ENCODE data around the gene NUTM2F. TPM values are rescaled to one million over a fixed set of nuclear protein-coding genes. Genes with fewer than 3 reads are reported as not detected.
"Not testable (repeated sequence)": the region's sequence is repeated elsewhere in the genome, so short reads cannot be mapped to it uniquely, and the experiment has no call there.

Gene NUTM2F
- total RNA-seq, 1 experiment from 2014 or later, result not detected

DNA sequence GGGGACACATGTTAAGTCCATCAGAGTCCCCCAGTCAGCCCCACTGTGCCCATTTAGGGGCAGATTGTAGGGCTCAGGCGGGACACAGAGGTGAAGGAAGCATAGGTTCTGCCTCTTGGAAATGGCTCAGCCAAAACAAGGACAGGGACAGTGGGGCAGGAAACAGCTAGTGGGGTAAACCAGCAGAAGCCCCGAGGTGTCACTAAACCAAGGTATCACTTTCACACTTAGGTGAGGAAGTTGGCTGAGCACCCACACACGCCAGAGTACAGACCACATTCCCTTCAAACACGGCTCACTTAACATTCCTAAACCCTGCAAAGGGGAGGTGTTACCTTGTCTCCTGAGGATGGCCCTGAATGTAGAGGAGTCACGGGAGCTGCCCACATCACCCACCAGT, 12.2 kb downstream of the NUTM2F start:
- DNase-seq (ENCODE audit: extremely low read depth, low read depth), result not testable (repeated sequence)

DNA sequence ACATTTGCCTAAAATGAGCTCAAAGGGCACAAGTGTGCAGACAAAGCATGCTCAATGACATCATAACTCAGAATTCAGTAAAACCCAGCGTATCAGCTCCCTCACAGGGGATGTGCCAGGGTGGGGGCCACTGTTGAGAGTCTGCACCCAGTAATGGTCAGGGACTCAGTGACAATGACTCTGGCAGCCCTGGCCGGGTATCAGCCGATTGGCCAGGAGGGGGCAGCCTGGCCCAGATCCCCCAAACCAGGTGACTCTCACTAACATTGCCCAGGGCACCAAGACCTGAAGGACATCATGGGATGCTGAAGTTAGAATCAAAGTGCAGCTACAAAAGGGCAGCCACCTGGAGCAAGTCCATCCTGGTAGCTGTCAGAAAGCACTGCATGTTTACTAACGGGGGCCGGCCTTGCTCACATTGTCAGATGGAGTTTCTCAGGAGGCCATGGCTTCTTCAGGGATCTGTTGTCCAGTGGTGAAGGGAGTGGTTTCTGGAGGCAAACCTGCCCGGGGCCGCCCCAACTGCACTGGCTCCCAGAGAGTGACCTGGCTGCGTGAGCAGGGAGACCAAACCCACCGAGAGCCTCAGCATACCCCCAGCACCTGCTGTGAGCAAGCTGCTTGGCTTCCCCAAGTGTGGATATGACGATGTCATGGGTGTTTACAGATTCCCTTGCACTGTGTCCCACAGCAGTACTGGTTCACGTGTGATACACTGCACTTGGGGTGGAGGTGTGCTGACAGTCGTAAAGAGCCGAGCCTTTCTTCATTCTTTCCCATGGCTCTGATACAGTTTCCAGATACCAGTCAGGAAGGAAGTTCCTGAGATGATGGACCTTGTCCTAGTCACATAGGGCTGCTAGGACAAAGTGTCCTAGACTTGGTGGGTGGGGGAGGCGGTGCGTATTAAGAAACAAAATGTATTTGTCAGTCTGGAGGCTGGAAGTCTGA, 13.1 kb downstream of the NUTM2F start:
- not testable (repeated sequence) for DNase-seq (ENCODE audit: extremely low read depth, low read depth)

DNA sequence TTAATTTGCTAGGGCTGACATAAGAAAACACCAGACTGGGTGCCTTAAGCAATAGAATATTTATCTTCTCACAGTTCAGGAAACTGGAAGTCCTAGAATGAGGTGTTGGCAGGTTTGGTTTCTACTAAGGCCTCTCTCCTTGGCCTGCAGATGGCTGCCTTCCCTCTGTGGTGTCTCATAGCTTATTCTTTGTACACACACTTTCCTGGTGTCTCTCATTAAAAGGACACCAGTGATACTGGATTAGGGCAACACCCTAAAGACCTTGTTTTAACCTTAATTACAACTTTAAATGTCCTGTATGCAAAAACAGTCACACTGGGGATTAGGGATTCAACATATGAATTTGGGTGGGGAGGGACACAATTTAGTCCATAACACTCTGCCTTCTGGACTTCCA, 25.1 kb downstream of the NUTM2F start:
- DNase-seq (ENCODE audit: extremely low read depth, low read depth), result no peak

DNA sequence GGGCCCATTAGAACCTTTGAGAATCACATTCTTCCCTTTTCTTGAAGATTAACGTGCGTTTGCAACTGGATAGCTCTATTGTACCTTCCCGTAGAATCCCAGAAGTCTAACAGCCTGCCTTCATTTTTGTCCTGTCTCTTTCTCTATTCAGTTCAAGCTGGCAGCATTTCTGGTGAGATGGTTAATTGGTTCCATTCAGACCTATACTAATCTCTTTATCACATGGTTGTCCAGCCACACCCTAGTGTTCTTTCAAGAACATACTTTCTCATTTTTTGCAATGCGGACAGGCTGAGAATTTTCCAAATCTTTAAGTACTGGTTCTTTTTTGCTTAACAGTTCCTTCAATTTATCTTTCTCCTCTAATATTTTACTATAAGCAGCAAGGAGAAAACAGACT, 26.0 kb downstream of the NUTM2F start:
- DNase-seq (ENCODE audit: extremely low read depth, low read depth), result no peak

DNA sequence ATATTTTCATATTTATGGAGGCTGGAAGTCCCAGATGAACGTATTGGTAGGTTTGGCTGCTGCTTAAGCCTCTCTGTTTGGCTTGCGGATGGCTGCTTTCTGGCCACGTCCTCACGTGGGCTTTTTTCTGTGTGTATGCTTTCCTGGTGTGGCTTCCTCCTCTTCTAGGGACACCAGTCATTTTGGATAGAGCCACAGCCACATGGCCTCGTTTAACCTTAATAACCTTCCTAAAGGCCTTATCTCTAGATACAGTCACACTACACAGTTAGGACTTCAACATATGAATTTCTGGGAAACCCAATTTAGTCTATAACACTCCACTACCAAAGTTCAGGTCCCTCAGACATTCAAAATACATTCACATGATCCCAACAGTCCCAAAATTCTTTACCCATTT, 26.9 kb downstream of the NUTM2F start:
- no peak for DNase-seq (ENCODE audit: extremely low read depth, low read depth)

DNA sequence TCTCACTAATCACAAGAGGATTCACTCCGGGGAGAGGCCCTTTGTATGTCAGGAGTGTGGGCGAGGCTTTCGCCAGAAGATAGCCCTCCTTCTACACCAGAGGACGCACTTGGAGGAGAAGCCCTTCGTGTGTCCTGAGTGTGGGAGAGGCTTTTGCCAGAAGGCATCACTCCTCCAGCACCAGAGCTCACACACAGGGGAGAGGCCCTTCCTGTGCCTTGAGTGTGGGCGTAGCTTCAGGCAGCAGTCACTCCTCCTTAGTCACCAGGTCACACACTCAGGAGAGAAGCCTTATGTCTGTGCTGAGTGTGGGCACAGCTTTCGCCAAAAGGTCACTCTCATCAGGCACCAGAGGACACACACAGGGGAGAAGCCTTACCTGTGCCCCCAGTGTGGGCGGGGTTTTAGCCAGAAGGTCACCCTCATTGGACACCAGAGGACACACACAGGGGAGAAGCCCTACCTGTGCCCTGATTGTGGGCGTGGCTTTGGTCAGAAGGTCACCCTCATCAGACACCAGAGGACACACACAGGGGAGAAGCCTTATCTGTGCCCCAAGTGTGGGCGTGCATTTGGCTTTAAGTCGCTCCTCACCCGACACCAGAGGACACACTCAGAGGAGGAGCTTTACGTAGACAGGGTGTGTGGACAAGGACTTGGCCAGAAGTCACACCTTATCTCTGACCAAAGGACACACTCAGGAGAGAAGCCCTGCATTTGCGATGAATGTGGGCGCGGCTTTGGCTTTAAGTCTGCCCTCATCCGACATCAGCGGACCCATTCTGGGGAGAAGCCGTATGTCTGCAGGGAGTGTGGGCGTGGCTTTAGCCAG, 27.8 kb downstream of the NUTM2F start:
- DNase-seq (ENCODE audit: extremely low read depth, low read depth), result no peak

DNA sequence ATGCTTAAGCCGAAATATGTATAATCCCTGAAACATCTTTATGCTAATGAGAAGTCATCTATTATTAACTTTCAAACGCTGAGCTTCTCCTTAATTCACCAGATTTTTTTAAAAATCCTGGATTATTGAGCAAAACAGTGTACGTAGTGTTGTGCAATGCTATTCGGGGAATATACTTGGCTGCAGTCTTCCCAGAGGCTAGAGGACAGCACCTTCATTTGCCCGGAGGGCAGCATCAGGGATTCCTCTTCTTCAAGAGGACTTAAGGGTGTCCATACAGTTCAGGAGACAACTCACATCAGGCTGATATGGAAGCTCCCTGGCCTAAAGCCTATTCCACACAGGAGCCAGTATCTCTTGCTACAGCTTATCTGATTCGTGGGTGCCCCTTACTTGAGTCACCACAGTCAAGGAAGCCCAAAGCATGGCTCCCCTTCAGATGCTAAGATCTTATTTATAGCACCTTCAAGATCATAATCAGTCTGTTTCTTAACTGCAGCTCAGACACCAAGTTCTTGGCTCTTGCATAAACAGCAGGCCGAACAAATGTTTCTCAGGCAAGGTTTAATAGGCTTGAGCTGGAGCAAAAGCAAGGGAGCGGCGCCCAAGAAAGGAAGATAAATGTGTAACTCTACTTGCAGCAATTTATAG, 29.4 kb downstream of the NUTM2F start:
- DNase-seq (ENCODE audit: extremely low read depth, low read depth), result no peak

DNA sequence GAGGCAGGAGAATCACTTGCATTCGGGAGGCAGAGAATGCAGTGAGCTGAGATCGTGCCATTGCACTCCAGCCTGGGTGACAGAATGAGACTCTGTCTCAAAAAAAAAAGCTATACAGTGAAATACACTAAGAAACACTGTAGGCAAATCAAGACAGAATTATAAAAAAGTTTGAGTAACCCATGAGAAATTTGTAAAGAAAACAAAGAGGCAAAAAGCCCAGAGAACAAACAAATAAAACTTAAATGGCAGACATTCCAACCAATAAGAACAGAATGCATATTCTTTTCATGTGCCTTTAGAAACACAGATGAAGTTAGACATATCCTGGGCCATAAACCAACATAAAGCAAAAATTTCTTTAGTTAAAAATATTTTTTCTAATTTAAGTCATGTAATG, 38.8 kb downstream of the NUTM2F start:
- DNase-seq (ENCODE audit: extremely low read depth, low read depth), result no peak

DNA sequence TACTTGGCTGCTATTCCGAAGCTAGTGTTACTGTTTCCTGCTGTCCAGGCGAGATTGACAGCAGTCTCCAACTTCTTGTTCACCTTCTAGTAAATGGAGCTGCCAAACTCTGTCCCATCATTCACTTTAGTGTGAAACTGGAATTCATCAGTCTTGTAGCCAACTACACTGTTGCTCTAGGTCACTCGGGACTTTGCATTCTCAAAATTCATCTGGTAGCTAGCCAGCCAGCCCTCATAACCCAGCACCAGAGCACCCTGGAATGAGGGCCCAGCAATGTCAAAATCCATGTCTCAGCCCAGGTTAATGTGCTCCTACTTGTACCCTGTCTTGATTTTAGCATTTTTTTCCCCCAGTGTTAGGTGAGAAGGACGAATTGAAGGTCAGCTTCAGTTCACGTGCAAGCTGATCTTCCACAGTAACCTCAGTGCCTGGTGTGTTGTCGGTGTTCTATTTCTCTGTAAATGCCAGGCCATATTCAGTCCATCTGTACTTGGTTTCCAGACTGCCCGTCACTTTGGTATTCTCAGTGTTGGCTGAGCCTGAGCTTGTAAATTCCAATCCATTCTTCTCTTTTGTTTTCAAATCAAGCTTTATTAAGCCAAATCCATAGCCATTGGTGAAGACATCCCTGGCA, 40.4 kb downstream of the NUTM2F start:
- DNase-seq (ENCODE audit: extremely low read depth, low read depth), result no peak

DNA sequence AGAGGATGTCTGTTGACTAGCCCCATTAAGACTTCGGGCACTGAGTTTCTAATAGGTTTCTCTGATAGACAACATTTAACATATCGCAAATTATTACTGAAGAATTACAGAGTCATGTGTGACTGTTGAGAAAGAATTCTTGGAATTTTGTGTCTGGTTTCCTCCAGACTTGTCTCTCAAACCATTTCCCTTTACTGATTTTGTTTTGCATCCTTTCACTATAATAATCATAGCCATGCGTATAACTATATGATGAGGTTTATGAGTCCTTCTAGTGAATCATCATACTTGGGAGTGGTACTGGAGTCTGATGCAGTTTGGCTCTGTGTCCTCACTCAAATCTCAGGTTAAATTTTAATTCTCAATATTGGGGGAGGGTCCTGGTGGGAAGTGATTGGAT, 42.3 kb downstream of the NUTM2F start:
- DNase-seq (ENCODE audit: extremely low read depth, low read depth), result no peak

DNA sequence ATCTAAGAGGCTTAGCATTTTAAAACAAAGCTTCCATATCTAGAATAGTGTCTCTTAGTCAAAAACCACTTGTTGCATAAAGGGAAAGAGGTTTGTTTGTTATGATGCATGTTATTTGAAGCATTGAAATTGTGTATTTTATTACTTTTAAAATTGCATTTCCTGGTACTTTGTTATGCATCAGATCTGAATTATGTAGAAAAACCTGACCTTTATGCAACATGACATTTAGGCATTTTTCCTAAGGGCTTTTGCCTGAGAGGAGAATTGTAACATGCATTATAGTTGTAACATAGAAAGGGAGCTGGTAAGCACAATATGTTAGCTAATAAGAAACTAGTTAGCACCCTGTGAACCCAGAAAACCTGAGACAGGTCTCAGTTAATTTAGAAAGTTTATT, 47.3 kb downstream of the NUTM2F start:
- DNase-seq (ENCODE audit: extremely low read depth, low read depth), result no peak

DNA sequence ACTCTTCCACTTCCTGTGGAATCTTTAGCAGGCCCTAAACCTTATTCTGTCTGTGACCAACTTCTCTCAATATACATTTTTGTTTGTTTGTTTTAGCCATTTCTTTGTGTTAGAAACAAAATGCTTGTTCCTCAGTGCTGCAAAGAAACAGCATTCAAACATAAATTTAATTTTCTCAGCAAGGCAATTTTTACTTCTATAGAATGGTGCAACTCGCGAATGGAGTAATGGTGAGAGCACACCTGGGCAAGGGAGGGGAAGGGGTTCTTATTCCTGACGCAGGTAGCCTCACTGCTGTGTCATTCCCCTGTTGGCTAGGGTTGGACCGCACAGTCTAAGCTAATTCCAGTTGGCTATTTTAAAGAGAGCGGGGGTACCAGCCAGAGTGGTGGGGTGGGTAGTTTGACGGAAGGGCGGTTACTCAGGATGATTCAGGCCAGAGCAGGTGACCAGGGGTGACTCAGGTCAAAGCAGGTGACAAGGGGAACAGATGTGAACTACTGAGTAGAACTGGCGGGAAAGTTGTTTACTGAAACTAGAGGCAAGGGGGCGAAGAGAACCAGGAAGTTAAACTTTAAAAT, 47.9 kb downstream of the NUTM2F start:
- no peak for DNase-seq (ENCODE audit: extremely low read depth, low read depth)

DNA sequence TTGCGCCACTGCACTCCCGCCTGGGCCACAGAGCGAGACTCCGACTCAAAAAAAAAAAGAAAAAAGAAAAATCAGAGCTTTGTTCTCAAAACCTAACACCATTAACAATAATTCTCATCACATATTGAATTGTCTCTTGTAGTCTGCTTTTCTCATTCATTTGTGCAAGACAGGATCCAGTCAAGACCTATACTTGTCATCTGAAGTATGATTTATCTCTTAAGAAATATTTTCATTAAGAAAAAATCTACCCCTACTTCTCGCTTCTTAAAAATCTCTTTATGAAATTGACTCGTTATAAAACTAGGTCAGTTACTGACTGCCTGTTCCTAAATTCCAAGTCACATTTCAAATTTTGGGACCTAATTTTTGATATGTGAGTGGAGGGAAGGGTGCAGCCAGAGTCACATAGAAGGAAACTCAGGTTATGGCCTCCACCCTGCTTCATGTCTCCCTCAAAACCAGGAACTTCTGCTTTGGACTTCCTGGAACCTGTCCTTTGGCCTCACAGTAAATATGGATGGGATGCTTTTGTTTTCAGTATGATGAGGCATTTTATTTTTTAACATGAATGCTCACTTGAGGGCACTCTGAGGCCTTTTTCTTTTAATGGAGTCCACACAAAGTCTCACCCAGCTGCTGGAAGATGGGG, 50.4 kb downstream of the NUTM2F start:
- DNase-seq (ENCODE audit: extremely low read depth, low read depth), result no peak

DNA sequence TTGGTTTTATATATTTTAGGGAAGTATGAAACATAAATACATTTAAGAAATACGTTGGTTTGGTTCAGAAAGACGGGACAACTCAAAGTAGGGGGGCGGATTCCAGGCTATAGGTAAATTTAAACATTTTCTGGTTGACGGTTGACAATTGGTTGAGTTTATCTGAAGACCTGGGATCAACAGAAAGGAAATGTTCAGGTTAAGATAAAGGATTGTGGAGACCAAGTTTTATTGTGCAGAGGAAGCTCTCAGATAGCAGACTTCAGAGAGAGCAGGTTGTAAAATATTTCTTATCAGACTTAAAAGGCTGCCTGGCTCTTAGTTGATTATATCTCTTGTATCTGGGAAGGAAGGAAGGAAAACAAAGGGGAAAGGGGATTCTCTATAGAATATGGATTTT, 51.4 kb downstream of the NUTM2F start:
- not testable (repeated sequence) for DNase-seq (ENCODE audit: extremely low read depth, low read depth)

DNA sequence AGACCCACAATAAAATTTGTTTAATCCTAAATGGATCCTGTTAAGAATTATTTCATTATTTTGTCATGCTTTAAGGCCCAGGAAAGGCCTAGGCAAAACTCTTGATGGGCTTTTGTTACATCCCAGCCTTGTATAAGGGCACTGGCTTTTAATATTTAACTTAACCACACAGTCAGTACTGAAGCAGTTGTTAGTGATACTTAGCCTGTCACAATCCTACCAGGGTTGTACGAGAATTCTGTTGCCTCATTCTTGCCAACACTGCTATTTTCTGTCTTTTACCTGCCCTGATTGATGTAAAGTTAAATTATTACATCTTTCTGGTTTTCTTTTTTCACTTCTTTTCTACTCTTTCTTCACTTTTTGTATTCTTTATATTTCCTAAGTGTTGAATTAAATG, 58.4 kb downstream of the NUTM2F start:
- DNase-seq (ENCODE audit: extremely low read depth, low read depth), result no peak

DNA sequence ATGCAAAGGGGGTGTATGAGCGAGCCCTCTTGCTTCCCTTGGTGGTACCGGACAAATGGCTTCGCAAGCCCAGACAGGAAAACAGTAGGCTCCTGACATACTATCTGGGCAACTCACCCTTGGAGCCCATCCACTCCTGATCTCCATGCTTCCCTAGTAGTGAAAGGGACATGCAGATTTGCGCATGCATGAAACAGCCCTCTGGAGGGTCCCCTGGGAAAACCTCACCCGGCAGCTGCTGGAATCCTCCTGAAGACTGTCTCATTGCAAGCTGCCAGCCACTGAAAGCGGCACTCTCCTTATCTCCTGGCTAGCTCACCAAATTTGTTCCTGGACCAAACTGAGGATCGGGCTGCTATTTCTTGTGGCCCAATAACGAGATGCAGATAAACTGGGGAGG, 59.2 kb downstream of the NUTM2F start:
- no peak for DNase-seq (ENCODE audit: extremely low read depth, low read depth)
